ENCODE data around the gene RPRD1B. TPM values are rescaled to one million over a fixed set of nuclear protein-coding genes. Genes with fewer than 3 reads are reported as not detected.
A peak's percentile ranks its signal among the peaks of the same experiment; 100 is the strongest.

Gene RPRD1B
- total and polyA plus RNA-seq, 2 of the 8 experiments (the other 6 are each of a cell fraction or from before 2014, with no cell fraction given): 10.3 to 20.9 TPM

GRCh38 chr20:38135651-38136420 is 102.3 kb downstream of the RPRD1B start:
- no peak overlapping the region for H3K18ac ChIP-seq (ENCODE audit: extremely low read depth, low read length)
- no peak overlapping the region for H2BK20ac ChIP-seq (ENCODE audit: low read length)
- no peak overlapping the region for H2AFZ ChIP-seq (ENCODE audit: low read length)
- H4K8ac ChIP-seq (ENCODE audit: extremely low read depth, insufficient read depth, low read length): no peak overlapping the region; the same call in 1 of the 2 replicates
- no peak overlapping the region for H2BK12ac ChIP-seq (ENCODE audit: low read depth, low read length)
- peak overlapping the region; percentile 21; the same call in 1 of the 2 replicates for H2BK15ac ChIP-seq (ENCODE audit: low read length)
- H3K36me3 ChIP-seq (ENCODE audit: control insufficient read depth in 2 of 4, insufficient read depth in 4 of 4, low read length in 3 of 4): no peaks in the 10 kb centered on the region
- no peak overlapping the region for H3K4me2 ChIP-seq (ENCODE audit: insufficient read depth in 1 of 2, low read depth in 2 of 2, low read length in 2 of 2)
- H3K4me1 ChIP-seq (replicated peaks in 1 of 4; ENCODE audit: control insufficient read depth in 3 of 4, insufficient read depth in 4 of 4, low read length in 3 of 4): 0 out of 7 replicates have a peak, but pooled peaks cover 0 to 4% (median 0%) of the 10 kb centered on the region in 4 experiments
- no peak overlapping the region for H4K91ac ChIP-seq (replicated peaks; ENCODE audit: insufficient read length, low read length)
- no peak overlapping the region for H3K56ac ChIP-seq (replicated peaks; ENCODE audit: insufficient read length, low read depth, low read length)
- H3K9ac ChIP-seq (replicated peaks in 1 of 4; ENCODE audit: extremely low read depth in 1 of 4, low read depth in 3 of 4, low read length in 3 of 4): no peak overlapping the region
- H2BK120ac ChIP-seq (replicated peaks; ENCODE audit: low read depth, low read length): no peak overlapping the region
- WGBS, 2 experiments (ENCODE audit: extremely low coverage in 1 of 2, insufficient coverage in 1 of 2, insufficient read length in 1 of 2, insufficient replicate concordance in 2 of 2, low coverage in 1 of 2, low lambda C conversion rate in 2 of 2, missing lambda C conversion rate in 1 of 2): 97% methylated on average over 25 of the region's 28 CpGs; no CpG with 5 or more reads in 1 of the 2 experiments
- H3K23me2 ChIP-seq (ENCODE audit: low read depth, low read length): peaks cover 1% of the 10 kb centered on the region; the same call in 1 of the 2 replicates
- no peak for DNase-seq (ENCODE audit: low read depth in 1 of 2, low spot score in 2 of 2)
- POLR2A ChIA-PET (ENCODE audit: partially characterized antibody): no interaction called here
- no peak overlapping the region for H3K4me3 ChIP-seq (ENCODE audit: extremely low read depth in 1 of 4, insufficient read depth in 2 of 4, low read depth in 3 of 4, low read length in 4 of 4)
- no peak overlapping the region for H3K4ac ChIP-seq (replicated peaks; ENCODE audit: insufficient read length, low read depth, low read length)
- CTCF ChIA-PET (ENCODE audit: partially characterized antibody): interaction anchor here (0.6 to 3.7 kb wide), 4 partner anchors 10 to 85 kb away, joined by 3 to 14 read pairs (median 4); no protein-coding TSS in a partner anchor
- H4K5ac ChIP-seq (ENCODE audit: insufficient read length, low read depth, low read length): no peak overlapping the region
- no peak for FAIRE-seq
- no peak overlapping the region for H2BK5ac ChIP-seq (ENCODE audit: low read depth, low read length)
- no peaks in the 10 kb centered on the region for H3K9me3 ChIP-seq (ENCODE audit: insufficient read depth in 2 of 2, low read depth in 1 of 2, low read length in 1 of 2)
- no peaks in the 10 kb centered on the region for H3K27me3 ChIP-seq (replicated peaks in 1 of 4; ENCODE audit: control insufficient read depth in 3 of 4, extremely low read depth in 1 of 4, insufficient read depth in 3 of 4, low read length in 3 of 4)
- H3K14ac ChIP-seq (ENCODE audit: insufficient read length): no peak overlapping the region
- H3K79me2 ChIP-seq (ENCODE audit: control insufficient read depth in 1 of 2, insufficient read depth in 2 of 2, low read length in 2 of 2): no peaks in the 10 kb centered on the region
- no peak overlapping the region for H3K27ac ChIP-seq (ENCODE audit: low read depth, low read length)
- no peaks in the 10 kb centered on the region for H3K79me1 ChIP-seq (ENCODE audit: low read depth, low read length)
- H2AK5ac ChIP-seq (ENCODE audit: low read depth, low read length): no peak overlapping the region
- no peak overlapping the region for H3K23ac ChIP-seq (ENCODE audit: insufficient read length)
- H4K20me1 ChIP-seq (replicated peaks in 1 of 2; ENCODE audit: control insufficient read depth in 1 of 2, insufficient read depth in 2 of 2, low read length in 2 of 2): no peaks in the 10 kb centered on the region
- no peak for TF ChIP-seq ATF3 (IDR thresholded peaks at IDR 0.05; ENCODE audit: insufficient read depth, low read depth, low read length)
- TF ChIP-seq RXRA (IDR thresholded peaks at IDR 0.05; ENCODE audit: insufficient read depth, low read depth, low read length): no peak
- TF ChIP-seq CTCF (IDR thresholded peaks at IDR 0.05; ENCODE audit: control extremely low read depth in 1 of 3, insufficient read depth in 1 of 3, low read depth in 1 of 3, low read length in 3 of 3): no peak
- TF ChIP-seq BCL11A (IDR thresholded peaks at IDR 0.05; ENCODE audit: low read depth in 2 of 2, low read length in 2 of 2): no peak
- TF ChIP-seq SIRT6 (IDR thresholded peaks at IDR 0.05; ENCODE audit: low read length): no peak
- TF ChIP-seq EGR1 (IDR thresholded peaks at IDR 0.05; ENCODE audit: borderline replicate concordance, low read depth, low read length): no peak
- TF ChIP-seq ZNF274 (IDR thresholded peaks at IDR 0.05; ENCODE audit: borderline replicate concordance, extremely low read depth, low read length): no peak
- no peak for TF ChIP-seq POLR2AphosphoS5 (IDR thresholded peaks at IDR 0.05; ENCODE audit: low read depth, low read length)
- no peak for TF ChIP-seq RAD21 (IDR thresholded peaks at IDR 0.05 in 1 of 2, conservative IDR thresholded peaks at IDR 0.05 in 1 of 2; ENCODE audit: low read depth in 2 of 2, low read length in 2 of 2)
